Spleen (tissue), 11 donors: ENCODE data around the gene NPAS4. TPM values are rescaled to one million over a fixed set of nuclear protein-coding genes. Genes with fewer than 3 reads are reported as not detected.
"Not testable (repeated sequence)": the region's sequence is repeated elsewhere in the genome, so short reads cannot be mapped to it uniquely, and the experiment has no call there.

Experiments used
- DNase-seq: peaks from one replicate; pipeline ENCODE4 v3.0.0-alpha.2; 2020
- H3K27ac ChIP-seq, 8 donors: fragments of 200-600 bp; sonication (generic) in 7 of 8; 1 replicate in 4 of 8; 2 replicates in 4 of 8; pipeline versions ENCODE4 v1.5.0 to v1.8.0; 2016 to 2021; ENCODE audit warnings: inconsistent platforms in 4 of 8, mild to moderate bottlenecking in 4 of 8, moderate library complexity in 1 of 8
- H3K27me3 ChIP-seq, 7 donors: fragments of 200-600 bp; sonication (generic) in 6 of 7; replicated peaks in 1 of 7; 1 replicate in 4 of 7; 2 replicates in 3 of 7; pipeline versions ENCODE4 v1.5.0 to v1.8.0; 2016 to 2021; ENCODE audit warnings: inconsistent platforms in 3 of 7, mild to moderate bottlenecking in 1 of 7
- H3K36me3 ChIP-seq, 6 donors: fragments of 200-600 bp; sonication (generic) in 5 of 6; 1 replicate in 4 of 6; 2 replicates in 2 of 6; pipeline versions ENCODE4 v1.5.0 to v1.8.0; 2016 to 2021; ENCODE audit warnings: inconsistent platforms in 2 of 6
- H3K4me1 ChIP-seq, 6 donors: fragments of 200-600 bp; sonication (generic) in 5 of 6; 1 replicate in 3 of 6; 2 replicates in 3 of 6; pipeline versions ENCODE4 v1.5.0 to v1.8.0; 2016 to 2021; ENCODE audit warnings: inconsistent platforms in 3 of 6
- H3K4me3 ChIP-seq, 8 donors: fragments of 200-600 bp; sonication (generic) in 7 of 8; 1 replicate in 4 of 8; 2 replicates in 4 of 8; pipeline versions ENCODE4 v1.5.0 to v1.8.0; 2016 to 2021; ENCODE audit warnings: inconsistent platforms in 4 of 8, mild to moderate bottlenecking in 4 of 8, moderate library complexity in 2 of 8
- H3K9me3 ChIP-seq, 8 donors: fragments of 200-600 bp; sonication (generic) in 7 of 8; 1 replicate in 4 of 8; 2 replicates in 4 of 8; pipeline versions ENCODE4 v1.5.0 to v1.8.0; 2016 to 2021; ENCODE audit warnings: inconsistent platforms in 4 of 8
- CTCF ChIP-seq, 11 experiments: fragments of 200-600 bp in 7 of 11; fragments of 450-650 bp in 4 of 11; sonication (generic) in 4 of 11; IDR thresholded peaks in 8 of 11; conservative IDR thresholded peaks in 3 of 11; 1 replicate in 7 of 11; 2 replicates in 4 of 11; pipeline versions ENCODE4 v1.4.0 to v1.8.0; 2016 to 2021; ENCODE audit warnings: antibody characterized with exemption in 11 of 11, inconsistent platforms in 4 of 11, mild to moderate bottlenecking in 1 of 11
- POLR2A ChIP-seq, 3 donors: fragments of 450-650 bp; IDR thresholded peaks; one replicate each; pipeline ENCODE4 v1.5.1; 2017; ENCODE audit warnings: antibody characterized with exemption in 3 of 3, mild to moderate bottlenecking in 1 of 3
- POLR2AphosphoS5 ChIP-seq, 3 donors: sonication (generic); formaldehyde crosslinking; IDR thresholded peaks; one replicate each; pipeline ENCODE4 v1.5.1; 2017; ENCODE audit warnings: antibody characterized with exemption in 3 of 3
- WGBS, 5 donors: extraction: QIAGEN DNeasy Blood & Tissue Kit in 3 of 5; methylation state at CpG; one replicate each; pipeline versions ENCODE4 v1.1.5 to v1.1.7; 2013 to 2018; 5-methylcytosine and 5-hydroxymethylcytosine counted together
- intact Hi-C: fragments of 100-400 bp; cut with DNase I; formaldehyde crosslinking; loops from one replicate; pipeline ENCODE4 v1.15.0; 2023; ENCODE audit warnings: low total_unique reads
- polyA plus RNA-seq, 3 donors: library from polyadenylated mRNA; stranded (reverse); fragments of 200-250 nt; gene quantifications; one replicate each; pipeline ENCODE4 v1.2.1, GENCODE V29; 2013
- total RNA-seq, 7 donors: library from RNA; depleted of rRNA in 3 of 7; stranded (reverse); fragments of >200 nt in 3 of 7; fragmentation: NEBNext Ultra II Directional in 4 of 7; extraction: Animal tissue kit (Norgen Biotek cat#: 25700) in 4 of 7; gene quantifications; one replicate each; pipeline versions ENCODE4 v1.1.0 to v1.2.1, GENCODE V29; 2016 to 2021
- donor health status: healthy with polysubstance abuse.
- donor health status: DM: no; HTN: no; CAD: no; lungs with moderate emphysema.
- donor health status: DM: no; HTN: no; CAD: no.
- donor health status: Bipolar disorder and iron deficiency.
- donor health status: healthy.
- donor health status: DM: no; HTN: no; CAD: no.
- donor health status: DM: yes; HTN: yes; CAD: no.

NPAS4 gene
- total and polyA plus RNA-seq, 10 donors: 0.11 to 0.72 (median 0.24) TPM; not detected in 6

- intact Hi-C loops: no loop called here
Measured at GRCh38 chr11:66437979-66438503, 17.2 kb downstream of the NPAS4 start.

GRCh38 chr11:66438504-66439466 is 17.9 kb downstream of the NPAS4 start, which contains the start of gene MRPL11:
MRPL11 (minus strand) TSS chr11:66438848; CDS start chr11:66438754, 94 bp downstream.
- DNase-seq: peak; percentile 95
- 8 to 12% (median 8%) methylated on average over 35 to 45 of the region's 45 CpGs for WGBS, 5 donors
- Histone ChIP-seq H3K4me3 (peak within 1 kb of the TSS; percentile 86 to 97 (median 92)), H3K27me3 (peaks cover 0 to 4% (median 0%) of the 10 kb centered on the region in 7 donors), H3K4me1 (peaks cover 6 to 20% (median 11%) of the 10 kb centered on the region in 6 donors), H3K9me3 (peaks cover 0 to 16% (median 13%) of the 10 kb centered on the region in 8 donors), H3K36me3 (peaks cover 0 to 36% (median 28%) of the 10 kb centered on the region in 6 donors), H3K27ac (peak within 1 kb of the TSS; percentile 83 to 94 (median 89))
- intact Hi-C loops: no loop called here
- TF ChIP-seq POLR2AphosphoS5 (IDR thresholded peaks at IDR 0.05): peak; percentile 53 to 72 (median 67)
- no peak for TF ChIP-seq POLR2A (IDR thresholded peaks at IDR 0.05)
- TF ChIP-seq CTCF (IDR thresholded peaks at IDR 0.05 in 8 of 11, conservative IDR thresholded peaks at IDR 0.05 in 3 of 11): peak; percentile 22 to 71 (median 56)

More at GRCh38 chr11:66437979-66438503, 17.2 kb downstream of the NPAS4 start:
- H3K36me3 ChIP-seq: peaks cover 0 to 43% (median 33%) of the 10 kb centered on the region in 6 donors
- H3K9me3 ChIP-seq: peaks cover 0 to 8% (median 6%) of the 10 kb centered on the region in 8 donors
- H3K4me3 ChIP-seq: peak overlapping the region; percentile 86 to 97 (median 92)
- DNase-seq: no peak
- H3K27ac ChIP-seq: peak overlapping the region; percentile 83 to 94 (median 89)
- peaks cover 0 to 4% (median 0%) of the 10 kb centered on the region in 7 donors for H3K27me3 ChIP-seq
- peaks cover 6 to 20% (median 11%) of the 10 kb centered on the region in 6 donors for H3K4me1 ChIP-seq
- 6 to 8% (median 7%) methylated on average over 12 of the region's 12 CpGs for WGBS, 5 donors
- no peak for TF ChIP-seq POLR2A (IDR thresholded peaks at IDR 0.05)
- TF ChIP-seq POLR2AphosphoS5 (IDR thresholded peaks at IDR 0.05): no peak
- no peak for TF ChIP-seq CTCF (IDR thresholded peaks at IDR 0.05 in 8 of 11, conservative IDR thresholded peaks at IDR 0.05 in 3 of 11)

GRCh38 chr11:66440101-66440939 is 19.5 kb downstream of the NPAS4 start:
- intact Hi-C loops, H3K4me3 ChIP-seq, H3K27me3 ChIP-seq, H3K27ac ChIP-seq, DNase-seq: not testable (repeated sequence)
- Histone ChIP-seq H3K4me1 (peaks cover 6 to 20% (median 11%) of the 10 kb centered on the region in 6 donors), H3K9me3 (peaks cover 0 to 25% (median 19%) of the 10 kb centered on the region in 8 donors), H3K36me3 (peaks cover 0 to 20% (median 14%) of the 10 kb centered on the region in 6 donors)
- 88 to 93% (median 90%) methylated on average over 17 to 29 of the region's 29 CpGs for WGBS, 5 donors

- intact Hi-C loops, DNase-seq: not testable (repeated sequence)
Measured at GRCh38 chr11:66440940-66441282, 20.1 kb downstream of the NPAS4 start.

More at GRCh38 chr11:66440940-66441282, 20.1 kb downstream of the NPAS4 start:
- not testable (repeated sequence) for H3K27ac ChIP-seq, H3K4me3 ChIP-seq, H3K27me3 ChIP-seq
- 91 to 95% (median 92%) methylated on average over 16 to 27 of the region's 27 CpGs for WGBS, 5 donors
- Histone ChIP-seq H3K4me1 (peaks cover 6 to 20% (median 11%) of the 10 kb centered on the region in 6 donors), H3K36me3 (peaks cover 0 to 14% (median 8%) of the 10 kb centered on the region in 6 donors), H3K9me3 (peaks cover 0 to 25% (median 19%) of the 10 kb centered on the region in 8 donors)
